NB4 (cell line): ENCODE results near the gene DMPK.

Source experiments
- POLR2A ChIP-seq: IDR thresholded peaks from 2 replicates; pipeline ENCODE4 v1.6.1; 2011; ENCODE audit warnings: mild to moderate bottlenecking; ENCODE audit not compliant: insufficient read length; ENCODE audit errors: extremely low read depth
- TF ChIP-seq, protein P1 (sequence below): IDR thresholded peaks from one replicate; pipeline ENCODE4 v1.5.1; 2012; ENCODE audit warnings: low read depth, low read length

DNA sequence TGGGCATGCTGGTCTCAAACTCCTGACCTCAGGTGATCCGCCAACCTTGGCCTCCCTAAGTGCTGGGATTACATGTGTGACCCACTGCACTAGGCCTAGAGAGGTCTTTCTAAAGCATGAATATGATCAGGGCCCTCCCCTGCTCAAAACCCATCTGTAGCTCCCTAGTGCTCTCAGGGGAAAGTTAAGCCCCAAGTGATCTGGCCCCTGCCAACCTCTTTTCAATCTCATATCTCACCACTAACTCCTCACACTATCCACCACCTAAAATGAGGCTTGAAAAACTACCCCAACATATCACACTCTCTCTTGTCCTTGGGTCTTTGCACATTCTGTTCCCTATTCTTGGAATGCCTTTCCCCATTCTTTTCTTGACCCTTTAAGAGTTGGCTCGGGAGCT, 12.3 kb upstream of the DMPK start:
- TF ChIP-seq, protein P1, sequence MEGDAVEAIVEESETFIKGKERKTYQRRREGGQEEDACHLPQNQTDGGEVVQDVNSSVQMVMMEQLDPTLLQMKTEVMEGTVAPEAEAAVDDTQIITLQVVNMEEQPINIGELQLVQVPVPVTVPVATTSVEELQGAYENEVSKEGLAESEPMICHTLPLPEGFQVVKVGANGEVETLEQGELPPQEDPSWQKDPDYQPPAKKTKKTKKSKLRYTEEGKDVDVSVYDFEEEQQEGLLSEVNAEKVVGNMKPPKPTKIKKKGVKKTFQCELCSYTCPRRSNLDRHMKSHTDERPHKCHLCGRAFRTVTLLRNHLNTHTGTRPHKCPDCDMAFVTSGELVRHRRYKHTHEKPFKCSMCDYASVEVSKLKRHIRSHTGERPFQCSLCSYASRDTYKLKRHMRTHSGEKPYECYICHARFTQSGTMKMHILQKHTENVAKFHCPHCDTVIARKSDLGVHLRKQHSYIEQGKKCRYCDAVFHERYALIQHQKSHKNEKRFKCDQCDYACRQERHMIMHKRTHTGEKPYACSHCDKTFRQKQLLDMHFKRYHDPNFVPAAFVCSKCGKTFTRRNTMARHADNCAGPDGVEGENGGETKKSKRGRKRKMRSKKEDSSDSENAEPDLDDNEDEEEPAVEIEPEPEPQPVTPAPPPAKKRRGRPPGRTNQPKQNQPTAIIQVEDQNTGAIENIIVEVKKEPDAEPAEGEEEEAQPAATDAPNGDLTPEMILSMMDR, result no peak
- TF ChIP-seq POLR2A, result no peak
